ENCODE measurements around the gene FAM117A.
A peak's percentile ranks its signal among the peaks of the same experiment; 100 is the strongest.
"Not testable (repeated sequence)": the region's sequence is repeated elsewhere in the genome, so short reads cannot be mapped to it uniquely, and the experiment has no call there.

Gene FAM117A

GRCh38 chr17:49739641-49740271 lies 24.2 kb downstream of the FAM117A start:
- peak; percentile 80 to 83 for DNase-seq

GRCh38 chr17:49738456-49739163 lies 25.3 kb downstream of the FAM117A start:
- no peak for DNase-seq

- no peak for DNase-seq
Measured at GRCh38 chr17:49734515-49735490, 29.1 kb downstream of the FAM117A start.

- no peak for DNase-seq
Measured at GRCh38 chr17:49731435-49731831, 32.5 kb downstream of the FAM117A start.

- no peak for DNase-seq
Measured at GRCh38 chr17:49730785-49731434, 33.0 kb downstream of the FAM117A start.

GRCh38 chr17:49730078-49730784 lies 33.7 kb downstream of the FAM117A start:
- DNase-seq = no peak

GRCh38 chr17:49729069-49729468 lies 34.9 kb downstream of the FAM117A start:
- DNase-seq = no peak

GRCh38 chr17:49728425-49728824 lies 35.5 kb downstream of the FAM117A start:
- no peak for DNase-seq

GRCh38 chr17:49727380-49727779 lies 36.6 kb downstream of the FAM117A start:
- no peak for DNase-seq

GRCh38 chr17:49725452-49726130 lies 38.3 kb downstream of the FAM117A start:
- DNase-seq = no peak

GRCh38 chr17:49724552-49724951 lies 39.4 kb downstream of the FAM117A start:
- DNase-seq = not testable (repeated sequence)

- DNase-seq = no peak
Measured at GRCh38 chr17:49723423-49723822, 40.5 kb downstream of the FAM117A start.

GRCh38 chr17:49722066-49722465 lies 41.9 kb downstream of the FAM117A start:
- no peak for DNase-seq

- DNase-seq = peak; percentile 51 to 62
Measured at GRCh38 chr17:49717371-49717861, 46.5 kb downstream of the FAM117A start.

GRCh38 chr17:49716668-49717364 lies 47.1 kb downstream of the FAM117A start:
- DNase-seq = no peak

GRCh38 chr17:49715717-49716279 lies 48.1 kb downstream of the FAM117A start:
- peak; percentile 42 to 57 for DNase-seq

GRCh38 chr17:49715216-49715615 lies 48.7 kb downstream of the FAM117A start:
- peak; percentile 36 to 54 for DNase-seq

- peak in 1 of 2 experiments; percentile 39 for DNase-seq
Measured at GRCh38 chr17:49708515-49709183, 55.3 kb downstream of the FAM117A start.

- DNase-seq = peak; percentile 99
Measured at GRCh38 chr17:49707608-49708514, 56.1 kb downstream of the FAM117A start, which contains the start of gene SLC35B1. TSS of gene SLC35B1 (minus strand) at chr17:49707964. CDS start at chr17:49707833, 131 bp downstream.
